ENCODE data around the gene UMAD1. TPM values are rescaled to one million over a fixed set of nuclear protein-coding genes. Genes with fewer than 3 reads are reported as not detected.

The UMAD1 gene
- total and polyA plus RNA-seq, 2 of the 4 experiments (the other 2 are of a cell fraction), result 5.2 to 8.4 TPM

GRCh38 chr7:7703427-7703826, 62.9 kb downstream of the UMAD1 start:
- no peak overlapping the region for H3K4me2 ChIP-seq (ENCODE audit: low read depth, low read length)
- no peak overlapping the region for H4K5ac ChIP-seq (ENCODE audit: low read depth, low read length)
- DNase-seq, result no peak
- no peak overlapping the region for H2AFZ ChIP-seq (replicated peaks; ENCODE audit: low read length, poor library complexity)
- ATAC-seq (ENCODE audit: low read depth), result no peak
- H4K91ac ChIP-seq (ENCODE audit: insufficient read depth, low read depth, low read length), result no peak overlapping the region
- H2BK5ac ChIP-seq (ENCODE audit: low read depth, low read length, poor library complexity, severe bottlenecking), result no peak overlapping the region
- H3K79me1 ChIP-seq (ENCODE audit: low read depth in 1 of 2, low read length in 2 of 2), result peaks cover 2 to 3% of the 10 kb centered on the region in 2 experiments; a peak in 2 of 4 replicates
- H3K23ac ChIP-seq (ENCODE audit: low read depth, low read length), result no peak overlapping the region
- H3K27ac ChIP-seq (ENCODE audit: insufficient read depth, low read length), result no peak overlapping the region
- intact Hi-C loops (cut with micrococcal nuclease) (no loop called here), dilution Hi-C loops (cut with HindIII; ENCODE audit: low sequenced_read_pairs, unreplicated experiment) (no loop called here), in situ Hi-C loops (cut with MboI; ENCODE audit: low sequenced_read_pairs) (no loop called here)
- no peak overlapping the region for H4K8ac ChIP-seq (ENCODE audit: low read depth in 2 of 2, low read length in 2 of 2)
- H3K36me3 ChIP-seq (ENCODE audit: control insufficient read depth, insufficient read depth, low read length), result no peaks in the 10 kb centered on the region
- BruUV-seq (replicated peaks), result no TSS peak
- POLR2A ChIA-PET (ENCODE audit: unreplicated experiment), result no interaction called here
- no peak overlapping the region for H3K14ac ChIP-seq (replicated peaks; ENCODE audit: low read depth, low read length)
- H3K9me3 ChIP-seq (ENCODE audit: control insufficient read depth, insufficient read depth, low read length), result peaks cover 6% of the 10 kb centered on the region; the same call in 1 of the 2 replicates
- CTCF ChIA-PET, result no interaction called here
- H3K27me3 ChIP-seq (ENCODE audit: control insufficient read depth, insufficient read depth, low read length), result no peaks in the 10 kb centered on the region
- TF ChIP-seq SMC3 (IDR thresholded peaks at IDR 0.05; ENCODE audit: low read depth, low read length) (no peak), RFX5 (IDR thresholded peaks at IDR 0.05; ENCODE audit: low read depth, low read length) (no peak), RCOR1 (IDR thresholded peaks at IDR 0.05; ENCODE audit: insufficient replicate concordance, low read length) (no peak), USF2 (IDR thresholded peaks at IDR 0.05; ENCODE audit: low read depth, low read length) (no peak), MAFK (IDR thresholded peaks at IDR 0.05; ENCODE audit: low read depth, low read length) (no peak), NFE2L2 (IDR thresholded peaks at IDR 0.05; ENCODE audit: low read depth, low read length) (no peak), RAD21 (IDR thresholded peaks at IDR 0.05; ENCODE audit: low read length) (no peak), ELK1 (IDR thresholded peaks at IDR 0.05; ENCODE audit: borderline replicate concordance, low read depth, low read length) (no peak), POLR2A (IDR thresholded peaks at IDR 0.05; ENCODE audit: low read depth, low read length) (no peak), MAZ (IDR thresholded peaks at IDR 0.05; ENCODE audit: borderline replicate concordance, low read depth, low read length) (no peak), CHD1 (IDR thresholded peaks at IDR 0.05; ENCODE audit: low read depth, low read length) (no peak), BHLHE40 (IDR thresholded peaks at IDR 0.05; ENCODE audit: low read depth, low read length) (no peak), FOS (IDR thresholded peaks at IDR 0.05; ENCODE audit: low read depth, low read length) (no peak)
- H2AK5ac ChIP-seq (ENCODE audit: low read depth, low read length), result no peak overlapping the region
- no peak overlapping the region for H2BK15ac ChIP-seq (ENCODE audit: low read depth, low read length)
- no peak overlapping the region for H3K18ac ChIP-seq (ENCODE audit: low read depth, low read length)
- H2BK20ac ChIP-seq (ENCODE audit: low read depth, low read length), result no peak overlapping the region
- H3K9me1 ChIP-seq (ENCODE audit: insufficient read depth, low read length), result no peaks in the 10 kb centered on the region; the same call in 1 of the 2 replicates
- no peak overlapping the region for H3K56ac ChIP-seq (ENCODE audit: extremely low read depth, insufficient read depth, low read length)
- no peak overlapping the region for H2BK120ac ChIP-seq (ENCODE audit: low read depth, low read length)
- no peak overlapping the region for H2AK9ac ChIP-seq (replicated peaks; ENCODE audit: low read depth, low read length, poor library complexity)
- H4K20me1 ChIP-seq (ENCODE audit: insufficient read depth, low read length), result no peaks in the 10 kb centered on the region
- 0 out of 2 replicates have a peak, but pooled peaks cover 2% of the 10 kb centered on the region for H3K4me1 ChIP-seq (ENCODE audit: control insufficient read depth, insufficient read depth, low read length)
- H3K4me3 ChIP-seq (ENCODE audit: insufficient read depth, low read depth, low read length), result no peak overlapping the region
- H3K9ac ChIP-seq (ENCODE audit: low read depth, low read length), result no peak overlapping the region
- WGBS, 2 experiments (ENCODE audit: extremely low coverage in 2 of 2, insufficient read length in 1 of 2), result 93% methylated on average over 3 of the region's 7 CpGs; no CpG with 5 or more reads in 1 of the 2 experiments
- H3K4ac ChIP-seq (ENCODE audit: low read depth, low read length), result no peak overlapping the region
